RWPE2 (cell line): ENCODE results near the gene SPECC1.
"Not testable (repeated sequence)": the region's sequence is repeated elsewhere in the genome, so short reads cannot be mapped to it uniquely, and the experiment has no call there.

Source experiments
- ATAC-seq: fragments of 200-7000 bp; cut with Tn5 transposase; 3 replicates; pipeline ENCODE4 v1.9.1; 2021; ENCODE audit warnings: low read depth
- DNase-seq: peaks from one replicate; pipeline ENCODE4 v3.0.0-alpha.2; 2020; ENCODE audit warnings: low spot score
- H3K27ac ChIP-seq: fragments of 450-650 bp; 2 replicates; pipeline ENCODE4 v1.5.1; 2017; ENCODE audit warnings: mild to moderate bottlenecking; ENCODE audit not compliant: poor library complexity, severe bottlenecking
- H3K27me3 ChIP-seq: fragments of 250-450 bp; sonication (Bioruptor Pico); 2 replicates; pipeline ENCODE4 v1.5.1; 2021; ENCODE audit warnings: mild to moderate bottlenecking, moderate library complexity; ENCODE audit not compliant: insufficient read depth, poor library complexity, severe bottlenecking
- H3K36me3 ChIP-seq: fragments of 250-450 bp; sonication (Bioruptor Pico); 2 replicates; pipeline ENCODE4 v1.5.1; 2020; ENCODE audit warnings: low read depth, mild to moderate bottlenecking, moderate library complexity
- H3K4me1 ChIP-seq: fragments of 250-450 bp; sonication (Bioruptor Pico); 2 replicates; pipeline ENCODE4 v1.5.1; 2021; ENCODE audit warnings: mild to moderate bottlenecking, moderate library complexity; ENCODE audit not compliant: insufficient read depth, poor library complexity, severe bottlenecking
- H3K4me3 ChIP-seq: fragments of 250-450 bp; sonication (Bioruptor Pico); 2 replicates; pipeline ENCODE4 v1.5.1; 2021; ENCODE audit warnings: mild to moderate bottlenecking, moderate library complexity; ENCODE audit not compliant: severe bottlenecking
- H3K9me3 ChIP-seq: fragments of 250-450 bp; sonication (Bioruptor Pico); 2 replicates; pipeline ENCODE4 v1.5.1; 2021; ENCODE audit warnings: mild to moderate bottlenecking, moderate library complexity; ENCODE audit not compliant: severe bottlenecking
- TF ChIP-seq, protein P1 (sequence below): fragments of 450-650 bp; IDR thresholded peaks from one replicate; pipeline ENCODE4 v1.5.1; 2017; ENCODE audit warnings: mild to moderate bottlenecking, moderate library complexity; ENCODE audit not compliant: poor library complexity, severe bottlenecking

SPECC1 gene

DNA sequence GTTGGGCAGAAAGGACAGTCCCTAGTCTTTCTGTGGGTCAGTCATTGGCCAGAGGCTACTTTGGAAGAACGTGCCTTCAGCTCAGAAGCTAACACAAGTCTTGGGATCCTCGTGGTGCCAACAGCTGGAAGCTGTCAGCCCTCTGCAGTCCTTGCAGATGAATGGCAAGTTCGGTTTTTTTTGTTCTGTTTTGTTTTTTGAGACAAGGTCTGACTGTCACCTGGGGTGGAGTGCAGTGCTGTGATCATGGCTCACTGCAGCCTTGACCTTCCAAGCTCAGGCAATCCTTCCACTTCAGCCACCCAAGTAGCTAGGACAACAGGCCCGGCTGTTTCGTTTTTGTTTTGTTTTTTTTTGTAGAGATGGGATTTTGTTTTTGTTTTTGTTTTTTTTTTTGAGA lies 149.4 kb downstream of the SPECC1 start:
- peaks cover 7% of the 10 kb centered on the region for H3K4me1 ChIP-seq
- no peaks in the 10 kb centered on the region for H3K27me3 ChIP-seq
- TF ChIP-seq, protein P1, sequence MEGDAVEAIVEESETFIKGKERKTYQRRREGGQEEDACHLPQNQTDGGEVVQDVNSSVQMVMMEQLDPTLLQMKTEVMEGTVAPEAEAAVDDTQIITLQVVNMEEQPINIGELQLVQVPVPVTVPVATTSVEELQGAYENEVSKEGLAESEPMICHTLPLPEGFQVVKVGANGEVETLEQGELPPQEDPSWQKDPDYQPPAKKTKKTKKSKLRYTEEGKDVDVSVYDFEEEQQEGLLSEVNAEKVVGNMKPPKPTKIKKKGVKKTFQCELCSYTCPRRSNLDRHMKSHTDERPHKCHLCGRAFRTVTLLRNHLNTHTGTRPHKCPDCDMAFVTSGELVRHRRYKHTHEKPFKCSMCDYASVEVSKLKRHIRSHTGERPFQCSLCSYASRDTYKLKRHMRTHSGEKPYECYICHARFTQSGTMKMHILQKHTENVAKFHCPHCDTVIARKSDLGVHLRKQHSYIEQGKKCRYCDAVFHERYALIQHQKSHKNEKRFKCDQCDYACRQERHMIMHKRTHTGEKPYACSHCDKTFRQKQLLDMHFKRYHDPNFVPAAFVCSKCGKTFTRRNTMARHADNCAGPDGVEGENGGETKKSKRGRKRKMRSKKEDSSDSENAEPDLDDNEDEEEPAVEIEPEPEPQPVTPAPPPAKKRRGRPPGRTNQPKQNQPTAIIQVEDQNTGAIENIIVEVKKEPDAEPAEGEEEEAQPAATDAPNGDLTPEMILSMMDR = no peak
- peaks cover 15% of the 10 kb centered on the region; the same call in 1 of the 2 replicates for H3K36me3 ChIP-seq
- no peak overlapping the region for H3K4me3 ChIP-seq
- DNase-seq (no peak), ATAC-seq (no peak)
- no peak overlapping the region for H3K27ac ChIP-seq
- H3K9me3 ChIP-seq = no peaks in the 10 kb centered on the region

DNA sequence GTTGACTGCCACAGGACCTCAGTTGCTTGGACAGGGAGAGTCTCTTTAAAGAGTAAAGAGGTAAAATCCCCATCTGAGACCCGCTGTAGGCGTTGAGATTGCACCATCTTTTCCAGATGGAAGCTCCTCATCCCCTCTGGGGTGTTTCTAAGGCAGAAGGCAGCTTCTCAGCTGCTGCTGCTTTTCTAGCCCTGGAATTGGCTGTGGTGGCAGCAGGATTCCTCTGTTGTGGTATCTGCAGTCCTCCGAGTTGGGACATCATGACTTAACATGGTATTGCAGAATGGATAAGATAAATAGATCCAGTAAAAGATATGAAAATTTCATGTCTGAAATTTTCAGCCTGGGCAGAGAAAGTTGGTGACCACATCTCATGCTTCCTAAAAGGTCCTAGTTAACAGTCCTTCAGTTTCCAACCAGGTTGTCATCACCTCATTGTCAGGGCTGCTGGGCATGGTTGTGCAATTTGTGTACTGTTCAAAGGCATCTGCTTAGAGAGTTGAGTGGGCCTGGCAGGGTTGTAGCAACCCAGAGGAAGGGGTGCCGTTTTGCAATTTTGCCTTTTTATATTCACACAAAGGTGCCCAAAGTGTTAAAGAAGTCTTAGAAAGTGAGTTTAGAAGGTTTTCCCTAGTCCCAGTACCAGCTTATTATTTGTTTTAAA lies 150.4 kb downstream of the SPECC1 start:
- DNase-seq (no peak), ATAC-seq (no peak)
- Histone ChIP-seq H3K4me1 (peaks cover 7% of the 10 kb centered on the region), H3K9me3 (no peaks in the 10 kb centered on the region), H3K27ac (no peak overlapping the region), H3K36me3 (peaks cover 15% of the 10 kb centered on the region; the same call in 1 of the 2 replicates), H3K27me3 (no peaks in the 10 kb centered on the region), H3K4me3 (no peak overlapping the region)
- TF ChIP-seq, protein P1 = no peak

DNA sequence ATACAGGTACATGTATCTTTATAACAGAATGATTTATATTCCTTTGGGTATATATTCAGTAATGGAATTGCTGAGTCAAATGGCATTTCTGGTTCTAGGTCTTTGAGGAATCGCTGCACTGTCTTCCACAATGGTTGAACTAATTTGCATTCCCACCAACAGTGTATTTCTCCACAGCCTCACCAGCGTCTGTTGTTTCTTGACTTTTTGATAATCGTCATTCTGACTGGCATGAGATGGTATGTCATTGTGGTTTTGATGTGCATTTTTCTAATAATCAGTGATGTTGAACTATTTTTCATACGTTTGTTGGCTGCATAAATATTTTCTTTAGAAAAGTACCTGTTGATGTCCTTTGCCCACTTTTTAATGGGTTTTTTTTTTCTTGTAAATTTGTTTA lies 156.4 kb downstream of the SPECC1 start:
- not testable (repeated sequence) for DNase-seq, H3K27me3 ChIP-seq, H3K27ac ChIP-seq, ATAC-seq, H3K9me3 ChIP-seq, H3K4me1 ChIP-seq, H3K4me3 ChIP-seq
- H3K36me3 ChIP-seq = peaks cover 14% of the 10 kb centered on the region; the same call in 1 of the 2 replicates

DNA sequence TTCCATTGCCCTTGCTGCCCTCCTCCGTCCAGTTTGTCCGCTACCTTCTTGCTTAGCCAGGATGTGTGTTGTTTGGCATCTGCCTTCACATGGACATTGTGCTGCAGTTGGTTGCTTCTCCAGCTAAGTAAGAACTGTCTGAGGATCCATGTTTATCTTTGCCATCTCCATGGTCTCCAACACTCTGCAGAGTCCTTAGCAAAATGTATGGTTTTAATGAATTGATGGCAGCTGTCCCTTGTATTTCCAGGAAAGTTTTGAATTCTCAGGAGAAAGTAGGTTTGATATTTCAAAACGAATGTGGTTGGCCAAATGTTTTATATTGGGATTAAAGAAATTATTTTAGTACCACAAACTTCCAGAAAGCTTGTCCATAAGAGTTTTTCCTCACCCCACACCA lies 160.9 kb downstream of the SPECC1 start:
- Histone ChIP-seq H3K27ac (no peak overlapping the region), H3K27me3 (no peaks in the 10 kb centered on the region), H3K36me3 (0 out of 2 replicates have a peak, but pooled peaks cover 6% of the 10 kb centered on the region), H3K9me3 (no peaks in the 10 kb centered on the region), H3K4me3 (no peak overlapping the region), H3K4me1 (peaks cover 41% of the 10 kb centered on the region)
- ATAC-seq = no peak
- TF ChIP-seq, protein P1 = no peak
- no peak for DNase-seq

DNA sequence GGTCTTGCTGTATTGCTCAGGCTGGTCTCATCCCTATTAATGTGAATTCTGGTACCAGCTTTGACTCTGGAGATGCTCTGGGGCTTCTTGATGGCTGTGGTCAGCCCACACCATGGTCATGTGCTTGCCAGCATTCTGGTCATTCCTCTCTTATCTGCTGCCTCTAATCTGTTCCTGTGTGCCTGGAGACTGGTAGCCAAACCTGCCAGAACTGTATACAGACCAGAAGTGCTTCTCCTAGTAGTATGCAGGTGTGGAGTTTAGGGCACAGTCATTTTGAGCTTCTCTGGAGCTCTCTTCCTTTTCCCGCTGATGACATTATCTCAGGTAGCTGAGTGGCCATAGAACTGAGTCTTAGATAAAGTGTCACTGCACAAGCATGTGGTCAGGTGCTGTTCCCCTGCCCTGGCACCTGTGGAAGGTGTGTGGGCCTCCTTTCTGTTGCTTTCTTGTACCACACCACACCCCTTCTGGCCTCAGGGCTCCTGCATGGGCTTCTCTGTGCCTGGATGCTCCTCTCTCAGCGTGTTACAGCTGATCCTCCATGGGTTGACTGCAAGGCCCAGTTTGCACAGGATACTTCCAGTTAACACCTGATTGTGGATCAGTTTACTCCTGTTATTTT lies 162.7 kb downstream of the SPECC1 start:
- Histone ChIP-seq H3K36me3 (no peaks in the 10 kb centered on the region), H3K9me3 (no peaks in the 10 kb centered on the region), H3K4me3 (no peak overlapping the region), H3K27ac (peak overlapping the region; percentile 67), H3K4me1 (peaks cover 44% of the 10 kb centered on the region), H3K27me3 (no peaks in the 10 kb centered on the region)
- no peak for DNase-seq
- TF ChIP-seq, protein P1 = no peak
- ATAC-seq = no peak
